ENCODE results near the gene ACTR3C.
"Not testable (repeated sequence)": the region's sequence is repeated elsewhere in the genome, so short reads cannot be mapped to it uniquely, and the experiment has no call there.

Gene ACTR3C

GRCh38 chr7:150312649-150313366 is 10.5 kb downstream of the ACTR3C start:
- peak in 1 of 2 donors; percentile 11 for DNase-seq

DNA sequence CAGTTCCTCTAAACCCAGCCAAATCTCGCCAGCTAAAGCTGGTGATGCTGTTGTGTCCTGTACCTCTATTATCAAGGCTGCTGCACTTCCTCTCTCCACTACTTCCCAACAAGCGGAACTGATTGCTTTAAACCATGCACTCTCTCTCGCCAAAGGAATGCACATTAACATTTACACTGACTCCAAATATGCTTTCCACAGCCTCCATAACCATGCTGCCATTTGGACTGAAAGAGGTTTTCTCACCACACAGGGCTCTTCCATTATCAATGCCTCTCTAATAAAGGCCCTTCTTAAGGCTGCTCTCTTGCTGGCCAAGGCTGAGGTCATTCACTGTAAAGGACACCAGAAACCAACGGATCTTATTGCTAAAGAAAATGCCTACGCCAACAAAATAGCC is 11.6 kb downstream of the ACTR3C start:
- peak in 1 of 2 donors; percentile 8 for DNase-seq

DNA sequence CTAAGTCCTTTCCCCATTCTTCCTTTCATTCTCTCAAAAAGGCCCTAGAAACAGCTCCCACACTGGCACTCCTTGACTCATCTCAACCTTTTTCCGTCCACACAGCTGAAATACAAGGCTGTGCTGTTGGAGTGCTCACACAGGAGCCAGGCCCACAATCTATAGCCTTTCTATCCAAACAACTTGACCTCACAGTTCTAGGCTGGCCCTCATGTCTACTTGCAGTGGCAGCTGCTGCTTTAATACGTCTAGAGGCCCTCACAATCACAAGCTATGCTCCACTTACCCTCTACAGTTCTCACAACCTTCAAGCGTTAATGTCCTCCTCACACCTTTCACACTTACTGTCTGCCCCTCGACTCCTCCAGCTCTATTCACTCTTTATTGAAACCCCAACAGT is 12.2 kb downstream of the ACTR3C start:
- no peak for DNase-seq

- no peak for DNase-seq
Measured at GRCh38 chr7:150308575-150308974, 14.8 kb downstream of the ACTR3C start.

DNA sequence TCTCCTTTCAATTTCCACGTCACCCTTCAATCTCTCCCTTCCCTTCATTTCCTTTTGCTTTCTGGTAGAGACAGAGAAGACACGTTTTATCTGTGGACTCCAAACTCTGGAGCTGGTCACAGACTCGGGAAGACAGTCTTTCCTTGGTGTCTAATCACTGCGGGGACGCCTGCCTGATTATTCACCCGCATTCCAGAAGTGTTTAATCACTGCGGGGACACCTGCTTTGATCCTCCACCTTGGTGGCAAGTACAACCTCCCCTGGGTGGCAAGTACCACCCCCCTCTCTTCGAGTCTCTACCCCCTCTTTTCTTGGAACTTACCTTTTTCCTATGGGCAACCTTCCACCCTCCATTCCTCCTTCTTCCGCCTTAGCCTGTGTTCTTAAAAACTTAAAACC is 15.4 kb downstream of the ACTR3C start:
- DNase-seq: no peak

DNA sequence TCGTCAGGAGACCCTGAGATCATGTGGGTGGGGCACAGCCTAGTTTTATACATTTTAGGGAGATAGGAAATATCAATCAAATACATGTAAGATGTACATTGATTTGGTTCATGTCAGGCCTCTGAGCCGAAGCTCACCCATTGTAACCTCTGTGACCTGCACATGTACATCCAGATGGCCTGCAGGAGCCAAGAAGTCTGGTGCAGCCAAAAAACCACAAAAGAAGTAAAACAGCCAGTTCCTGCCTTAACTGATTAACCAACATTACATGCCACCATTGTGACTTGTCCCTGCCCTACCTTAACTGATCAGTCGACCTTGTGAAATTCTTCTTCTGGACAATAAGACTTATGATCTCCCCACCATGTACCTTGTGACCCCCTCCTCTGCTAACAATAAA is 16.2 kb downstream of the ACTR3C start:
- DNase-seq: no peak

DNA sequence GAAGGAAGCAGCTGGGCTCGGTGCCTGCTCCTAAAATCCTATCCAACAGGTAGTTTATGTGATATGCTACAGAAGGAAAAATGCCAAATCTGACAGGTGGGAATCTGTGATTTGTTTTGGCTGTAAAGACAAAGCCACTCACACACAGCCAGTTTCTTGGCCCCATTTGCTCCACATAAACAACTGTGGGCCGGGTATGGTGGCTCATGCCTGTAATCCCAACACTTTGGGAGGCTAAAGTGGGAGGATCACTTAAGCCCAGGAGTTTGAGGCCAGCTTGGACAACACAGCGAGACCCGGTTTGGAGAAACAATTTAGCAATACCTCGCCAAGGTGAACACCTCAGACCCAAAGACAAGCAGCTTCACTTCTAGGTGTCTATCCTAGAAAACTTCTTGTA is 17.0 kb downstream of the ACTR3C start:
- DNase-seq: not testable (repeated sequence)

DNA sequence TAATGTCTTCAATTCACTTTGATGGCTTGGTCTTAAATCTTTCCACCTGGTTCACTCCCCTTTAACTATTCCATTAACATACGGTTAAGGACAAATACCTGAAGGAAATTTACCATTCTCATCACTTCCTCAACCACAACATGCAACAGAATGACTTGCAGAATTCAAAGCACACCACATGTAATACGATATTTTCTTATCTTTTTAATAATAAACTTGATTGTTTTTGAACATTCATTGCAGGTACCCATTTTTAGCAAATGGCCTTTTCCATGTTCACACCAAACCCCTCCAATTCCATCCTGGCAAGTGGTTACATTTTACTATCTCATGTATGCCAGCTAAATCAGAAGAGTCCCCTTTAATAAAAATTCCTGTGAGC is 17.5 kb downstream of the ACTR3C start:
- DNase-seq: not testable (repeated sequence)

GRCh38 chr7:150305259-150305902 is 18.0 kb downstream of the ACTR3C start:
- not testable (repeated sequence) for DNase-seq

DNA sequence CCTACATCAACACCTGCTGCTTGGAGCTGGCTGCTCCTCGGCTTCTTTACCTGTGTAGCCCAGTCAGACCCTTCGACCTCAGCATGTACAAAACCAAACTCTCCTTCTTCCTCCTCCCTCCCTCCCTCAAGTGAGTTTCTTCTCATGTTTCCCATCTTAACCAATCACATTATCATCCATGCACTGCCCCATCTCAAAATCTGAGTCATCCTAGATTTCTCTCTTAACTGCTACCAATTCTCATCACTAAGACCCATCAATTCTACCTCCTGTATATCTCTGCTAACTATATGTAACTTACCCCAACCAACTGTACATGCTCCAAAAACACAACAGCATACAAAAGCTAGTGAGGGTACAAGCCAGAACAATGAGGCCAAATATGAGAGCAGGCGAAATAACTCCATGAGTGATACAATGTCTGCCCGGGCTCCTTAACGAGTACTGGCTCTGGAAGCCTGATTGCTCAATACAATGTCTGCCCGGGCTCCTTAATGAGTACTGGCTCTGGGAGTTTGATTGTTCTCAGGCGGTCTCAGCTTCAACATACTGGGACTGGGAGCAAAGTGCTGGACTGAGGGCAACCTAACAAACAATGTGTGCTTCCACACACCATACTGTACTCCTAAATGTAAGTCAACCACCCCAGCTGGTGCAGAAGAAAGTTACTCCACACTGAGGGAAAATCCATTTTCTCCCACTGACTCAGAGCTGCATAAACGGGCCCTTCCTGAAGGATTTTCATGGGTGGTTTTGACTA is 18.7 kb downstream of the ACTR3C start:
- DNase-seq: not testable (repeated sequence)

- not testable (repeated sequence) for DNase-seq
Measured at GRCh38 chr7:150302908-150303310, 20.4 kb downstream of the ACTR3C start.

- not testable (repeated sequence) for DNase-seq
Measured at GRCh38 chr7:150297978-150298377, 25.4 kb downstream of the ACTR3C start.

GRCh38 chr7:150296802-150297201 is 26.5 kb downstream of the ACTR3C start:
- DNase-seq: not testable (repeated sequence)

DNA sequence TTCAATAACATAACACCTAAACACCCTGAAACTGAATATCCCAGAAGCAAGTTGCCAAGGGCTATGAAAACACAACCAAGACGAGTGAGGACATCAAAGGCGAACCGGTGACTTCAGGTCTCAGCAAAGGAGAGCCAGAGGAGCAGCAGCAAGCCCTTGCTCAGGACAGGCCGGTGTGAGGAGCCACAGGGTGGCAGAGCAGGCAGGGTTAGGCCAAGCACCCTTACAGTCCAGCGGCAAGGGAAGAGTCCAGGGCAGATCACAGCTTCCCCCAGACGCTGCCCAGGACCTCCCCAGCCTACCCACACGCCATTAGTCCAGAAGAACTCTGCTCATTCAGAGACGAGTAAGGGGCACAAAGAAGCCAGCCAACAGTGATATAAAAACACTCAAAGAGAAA is 27.7 kb downstream of the ACTR3C start:
- DNase-seq: not testable (repeated sequence)

DNA sequence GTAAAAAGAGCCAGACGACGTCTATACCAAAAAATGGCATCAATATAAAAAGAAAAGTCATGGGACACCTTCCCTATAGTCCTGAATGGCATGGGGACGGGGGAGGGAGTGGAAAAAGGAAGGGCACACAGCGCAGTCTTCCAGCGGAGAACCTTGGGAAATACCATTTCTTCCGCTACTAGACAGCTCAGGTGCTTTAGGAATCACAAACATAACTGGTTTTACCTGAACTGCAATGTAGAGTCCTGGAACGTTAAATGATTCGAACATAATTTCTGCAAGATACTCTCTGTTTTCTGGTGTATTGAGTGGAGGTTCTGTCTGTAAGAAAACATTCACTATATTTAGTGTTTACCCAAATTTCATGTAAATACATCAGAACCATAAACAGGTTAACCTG is 28.3 kb downstream of the ACTR3C start:
- DNase-seq: not testable (repeated sequence)

DNA sequence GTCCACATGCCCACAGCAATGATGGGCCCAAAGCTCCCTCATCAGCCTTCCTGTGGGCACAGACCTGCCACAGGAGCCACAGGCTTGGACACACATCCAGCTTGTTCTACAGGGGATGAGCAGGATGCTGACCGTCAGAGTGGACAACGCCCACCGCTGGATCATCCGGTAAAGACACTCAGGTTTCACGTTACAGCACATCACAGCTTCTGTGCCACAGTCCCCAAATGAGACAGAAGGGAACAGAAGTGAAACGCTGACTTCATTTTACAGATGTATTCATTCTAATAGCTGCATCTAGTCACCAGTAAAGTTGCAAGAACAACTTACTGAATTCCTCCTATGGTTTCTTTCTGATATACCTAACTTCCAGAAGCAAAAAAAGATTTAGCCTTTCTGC is 33.0 kb downstream of the ACTR3C start:
- DNase-seq: not testable (repeated sequence)

DNA sequence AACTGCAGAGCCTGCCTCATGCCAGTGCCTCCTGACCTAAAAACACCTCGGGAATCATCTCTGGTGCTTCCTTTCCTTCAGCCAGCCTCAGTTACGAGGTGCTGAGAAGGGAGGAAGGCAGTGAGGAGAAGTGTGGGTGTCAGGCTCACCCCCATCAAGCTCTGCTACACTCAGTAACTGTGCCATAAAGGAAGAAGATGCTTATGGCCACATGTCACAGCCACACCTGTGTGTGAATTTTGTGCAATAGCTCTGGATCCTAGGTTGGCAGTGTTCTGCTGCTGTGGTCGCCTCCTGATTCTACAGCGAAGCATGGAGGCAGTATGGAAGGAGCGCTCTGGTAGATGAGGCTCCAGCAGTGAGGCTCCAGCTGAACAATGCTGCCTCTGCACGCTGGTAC is 34.5 kb downstream of the ACTR3C start:
- not testable (repeated sequence) for DNase-seq

DNA sequence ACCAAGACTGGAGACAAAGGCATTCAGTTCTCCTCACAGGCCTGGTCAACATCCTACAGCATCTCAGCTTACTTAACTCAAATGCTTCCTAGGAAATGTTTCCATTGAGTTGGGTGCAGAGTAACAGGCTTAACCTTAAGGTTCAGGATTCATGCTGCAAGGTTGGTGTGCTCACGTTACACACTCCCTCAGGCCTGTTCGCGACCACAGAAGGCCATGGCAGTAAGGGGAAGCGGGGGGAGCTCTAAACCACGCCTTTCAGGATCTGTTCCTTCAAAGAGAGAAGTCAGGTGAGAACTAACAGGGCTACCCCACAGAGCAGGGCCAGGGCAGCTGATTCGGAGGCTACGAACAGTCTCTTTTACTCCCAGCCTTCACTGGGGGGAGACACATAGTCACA is 35.5 kb downstream of the ACTR3C start:
- not testable (repeated sequence) for DNase-seq

DNA sequence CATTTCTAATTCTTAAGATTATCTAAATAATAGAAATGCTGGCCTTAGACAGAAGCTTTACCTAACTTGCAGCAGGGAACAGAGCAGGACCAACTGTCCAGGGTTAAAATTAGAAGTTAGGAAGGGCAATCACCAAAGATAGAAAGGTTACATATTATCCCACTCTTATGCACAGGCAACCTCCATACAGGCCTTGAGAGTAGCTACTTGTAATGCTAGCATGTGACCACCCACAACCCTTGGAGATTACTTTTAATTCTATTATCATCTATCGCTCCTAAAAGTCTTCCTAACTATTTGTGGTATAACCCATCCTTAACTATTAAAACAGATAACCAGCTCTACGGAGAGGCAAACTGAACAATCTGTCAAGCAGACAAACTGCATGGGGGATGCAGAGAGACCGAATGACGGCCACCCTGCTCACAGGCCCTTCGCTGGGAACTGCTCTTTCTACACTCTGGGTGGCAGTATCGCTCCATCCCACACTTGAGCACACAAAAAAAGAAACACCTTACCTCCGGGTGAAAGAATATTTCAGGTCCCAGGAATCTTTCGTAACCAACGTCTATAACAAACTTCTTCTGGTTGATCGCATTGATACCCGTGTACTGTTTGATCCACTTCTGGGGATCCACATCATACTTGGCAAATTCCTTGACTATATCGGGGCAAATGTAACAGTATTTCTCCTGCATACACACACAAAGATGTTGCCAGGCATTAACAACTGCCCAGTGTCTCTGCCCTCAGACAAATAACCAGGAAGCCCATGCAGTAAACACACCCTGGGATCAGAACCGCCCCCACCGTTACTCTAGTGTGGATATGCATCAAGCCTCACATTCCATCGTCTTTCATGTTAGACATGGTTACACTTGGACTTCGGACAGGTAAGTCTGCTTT is 37.2 kb downstream of the ACTR3C start:
- peak; percentile 4 to 12 for DNase-seq

DNA sequence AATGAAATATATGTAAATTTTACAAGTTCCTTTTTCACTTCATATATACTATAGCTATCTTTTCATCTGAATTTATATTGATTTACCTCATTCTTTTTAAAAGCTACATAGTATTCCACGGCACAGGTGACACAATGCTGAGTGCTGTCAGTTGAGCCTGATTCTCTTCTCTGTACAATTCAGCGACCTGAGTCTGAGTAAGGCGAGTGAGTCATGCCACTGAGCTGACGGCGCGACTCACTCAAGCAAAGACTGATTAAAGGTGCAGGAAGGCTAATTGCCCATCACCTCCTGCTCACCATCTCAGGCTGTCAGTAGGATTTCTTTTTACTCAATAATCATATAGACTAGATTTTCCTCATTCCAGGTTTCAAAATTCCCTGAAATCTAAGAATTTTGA is 39.7 kb downstream of the ACTR3C start:
- not testable (repeated sequence) for DNase-seq

- peak; percentile 44 to 48 for DNase-seq
Measured at GRCh38 chr7:150283111-150283510, 40.2 kb downstream of the ACTR3C start.

GRCh38 chr7:150281681-150282403 is 41.5 kb downstream of the ACTR3C start:
- not testable (repeated sequence) for DNase-seq

Measured in inflammatory macrophage (primary cell).